Type B pancreatic cell (in vitro differentiated cells): ENCODE data around the gene CDK17. TPM values are rescaled to one million over a fixed set of nuclear protein-coding genes. Genes with fewer than 3 reads are reported as not detected.

ENCODE experiments used
- DNase-seq: peaks from one replicate; pipeline ENCODE4 v3.0.0; 2021; ENCODE audit warnings: mixed read lengths; ENCODE audit not compliant: unreplicated experiment; ENCODE audit errors: extremely low spot score
- H3K27ac Mint-ChIP-seq: 2 replicates; pipeline ENCODE4 v1.8.0; 2021; ENCODE audit warnings: mild to moderate bottlenecking, mixed read lengths
- H3K27me3 Mint-ChIP-seq: 2 replicates; pipeline ENCODE4 v1.8.0; 2021; ENCODE audit warnings: mixed read lengths
- H3K36me3 Mint-ChIP-seq: 2 replicates; pipeline ENCODE4 v1.8.0; 2021; ENCODE audit warnings: mixed read lengths
- H3K4me1 Mint-ChIP-seq: one replicate; pipeline ENCODE4 v1.8.0; 2021; ENCODE audit warnings: mixed read lengths; ENCODE audit not compliant: unreplicated experiment
- H3K4me3 Mint-ChIP-seq: 2 replicates; pipeline ENCODE4 v1.8.0; 2021; ENCODE audit warnings: mild to moderate bottlenecking, mixed read lengths
- H3K9me3 Mint-ChIP-seq: 2 replicates; pipeline ENCODE4 v1.8.0; 2021; ENCODE audit warnings: mixed read lengths
- total RNA-seq: library from RNA; stranded (reverse); gene quantifications from 2 replicates; pipeline ENCODE4 v1.2.1, GENCODE V29; 2021; ENCODE audit warnings: low replicate concordance
- TF ChIP-seq, protein P1 (sequence below): fragments of 200-600 bp; sonication (generic); conservative IDR thresholded peaks from 2 replicates; pipeline ENCODE4 v1.5.0; 2021; ENCODE audit warnings: antibody characterized with exemption, mild to moderate bottlenecking

CDK17 gene
- total RNA-seq, 1 donor from 2014 or later = 25.2 TPM

- TF ChIP-seq, protein P1, sequence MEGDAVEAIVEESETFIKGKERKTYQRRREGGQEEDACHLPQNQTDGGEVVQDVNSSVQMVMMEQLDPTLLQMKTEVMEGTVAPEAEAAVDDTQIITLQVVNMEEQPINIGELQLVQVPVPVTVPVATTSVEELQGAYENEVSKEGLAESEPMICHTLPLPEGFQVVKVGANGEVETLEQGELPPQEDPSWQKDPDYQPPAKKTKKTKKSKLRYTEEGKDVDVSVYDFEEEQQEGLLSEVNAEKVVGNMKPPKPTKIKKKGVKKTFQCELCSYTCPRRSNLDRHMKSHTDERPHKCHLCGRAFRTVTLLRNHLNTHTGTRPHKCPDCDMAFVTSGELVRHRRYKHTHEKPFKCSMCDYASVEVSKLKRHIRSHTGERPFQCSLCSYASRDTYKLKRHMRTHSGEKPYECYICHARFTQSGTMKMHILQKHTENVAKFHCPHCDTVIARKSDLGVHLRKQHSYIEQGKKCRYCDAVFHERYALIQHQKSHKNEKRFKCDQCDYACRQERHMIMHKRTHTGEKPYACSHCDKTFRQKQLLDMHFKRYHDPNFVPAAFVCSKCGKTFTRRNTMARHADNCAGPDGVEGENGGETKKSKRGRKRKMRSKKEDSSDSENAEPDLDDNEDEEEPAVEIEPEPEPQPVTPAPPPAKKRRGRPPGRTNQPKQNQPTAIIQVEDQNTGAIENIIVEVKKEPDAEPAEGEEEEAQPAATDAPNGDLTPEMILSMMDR = no peak
- H3K27me3 Mint-ChIP-seq = no peaks in the 10 kb centered on the region
- peaks cover 4% of the 10 kb centered on the region for H3K36me3 Mint-ChIP-seq
- no peak overlapping the region for H3K4me3 Mint-ChIP-seq
- DNase-seq = no peak
- peaks cover 11% of the 10 kb centered on the region for H3K4me1 Mint-ChIP-seq
- H3K9me3 Mint-ChIP-seq = no peaks in the 10 kb centered on the region
- no peak overlapping the region for H3K27ac Mint-ChIP-seq
Observed at GRCh38 chr12:96234591-96235483, 165.4 kb downstream of the CDK17 start.

GRCh38 chr12:96233939-96234461 lies 166.2 kb downstream of the CDK17 start:
- no peak overlapping the region for H3K4me3 Mint-ChIP-seq
- DNase-seq = no peak
- TF ChIP-seq, protein P1 = no peak

GRCh38 chr12:96233168-96233567 lies 167.1 kb downstream of the CDK17 start:
- TF ChIP-seq, protein P1 = no peak
- Mint-ChIP-seq H3K4me3 (no peak overlapping the region), H3K27me3 (no peaks in the 10 kb centered on the region)

More at GRCh38 chr12:96233939-96234461, 166.2 kb downstream of the CDK17 start:
- Mint-ChIP-seq H3K4me1 (peaks cover 4% of the 10 kb centered on the region), H3K36me3 (peaks cover 4% of the 10 kb centered on the region), H3K9me3 (no peaks in the 10 kb centered on the region), H3K27me3 (no peaks in the 10 kb centered on the region), H3K27ac (no peak overlapping the region)

DNA sequence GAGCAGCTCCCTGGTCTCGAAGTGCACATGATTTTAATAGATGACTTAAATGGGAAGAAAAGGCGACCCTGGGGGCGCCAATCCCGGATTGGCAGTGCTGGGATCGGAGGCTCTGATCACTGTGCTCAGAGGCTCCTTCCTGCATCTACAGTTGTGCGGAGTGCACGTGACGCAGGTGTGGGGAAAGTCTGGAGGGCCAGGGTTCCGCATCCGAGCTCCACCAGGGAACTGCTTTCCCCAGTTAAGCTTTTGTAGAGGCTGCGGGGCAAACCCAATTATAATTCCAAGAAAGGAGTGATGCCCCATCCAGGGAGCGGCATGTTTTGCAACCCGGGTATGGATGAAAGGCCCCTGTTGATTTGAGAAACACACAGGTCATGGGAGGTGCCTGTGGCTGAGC lies 169.6 kb downstream of the CDK17 start:
- TF ChIP-seq, protein P1 = no peak
- H3K9me3 Mint-ChIP-seq = no peaks in the 10 kb centered on the region
- no peaks in the 10 kb centered on the region for H3K4me1 Mint-ChIP-seq
- no peak overlapping the region for H3K27ac Mint-ChIP-seq
- DNase-seq = no peak
- H3K27me3 Mint-ChIP-seq = no peaks in the 10 kb centered on the region
- no peak overlapping the region for H3K4me3 Mint-ChIP-seq
- no peaks in the 10 kb centered on the region for H3K36me3 Mint-ChIP-seq

More at GRCh38 chr12:96233168-96233567, 167.1 kb downstream of the CDK17 start:
- Mint-ChIP-seq H3K27ac (no peak overlapping the region), H3K4me1 (peaks cover 4% of the 10 kb centered on the region), H3K36me3 (peaks cover 4% of the 10 kb centered on the region), H3K9me3 (no peaks in the 10 kb centered on the region)
- DNase-seq = no peak

GRCh38 chr12:96228566-96229248 lies 171.5 kb downstream of the CDK17 start:
- DNase-seq = no peak
- Mint-ChIP-seq H3K27me3 (no peaks in the 10 kb centered on the region), H3K27ac (no peak overlapping the region), H3K36me3 (no peaks in the 10 kb centered on the region), H3K4me1 (peaks cover 9% of the 10 kb centered on the region), H3K9me3 (no peaks in the 10 kb centered on the region), H3K4me3 (no peak overlapping the region)
- TF ChIP-seq, protein P1 = no peak

Other genes starting within 250 kb of the CDK17 start
- gene ELK3, start 206.1 kb downstream of the CDK17 start, total RNA-seq = 17.6 and 18.0 TPM in 2 replicates
- gene CFAP54, start 89.1 kb upstream of the CDK17 start, total RNA-seq = 0.93 and 8.9 TPM in 2 replicates